GM18502 (cell line): ENCODE measurements around the gene DLST.

ENCODE experiments used
- ATAC-seq: cut with Tn5 transposase; IDR thresholded peaks from one replicate; pipeline ENCODE4 v1.9.1; 2021; ENCODE audit warnings: mild to moderate bottlenecking; ENCODE audit not compliant: unreplicated experiment, poor library complexity

Gene DLST

DNA sequence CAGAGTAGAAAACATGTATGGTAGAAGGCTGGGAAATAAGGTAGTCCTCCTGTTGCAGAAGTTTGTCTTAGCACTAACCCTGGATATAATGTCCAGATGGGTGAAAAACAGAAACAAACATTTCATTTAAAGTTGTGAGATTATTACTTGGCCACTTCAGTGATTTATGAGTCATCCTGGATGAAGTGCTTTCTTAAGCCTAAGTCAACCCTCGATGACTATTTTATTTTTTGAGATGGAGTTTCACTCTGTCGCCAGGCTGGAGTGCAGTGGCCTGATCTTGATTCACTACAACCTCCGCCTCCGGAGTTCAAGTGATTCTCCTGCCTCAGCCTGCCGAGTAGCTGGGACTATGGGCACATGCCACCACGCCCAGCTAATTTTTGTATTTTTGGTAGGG, 10.2 kb downstream of the DLST start:
- no peak for ATAC-seq

- no peak for ATAC-seq
These were observed 11.0 kb downstream of the DLST start for GRCh38 chr14:74892745-74893144.

GRCh38 chr14:74893614-74894091, 11.9 kb downstream of the DLST start:
- ATAC-seq, result no peak

- no peak for ATAC-seq
These were observed 14.7 kb downstream of the DLST start for GRCh38 chr14:74896400-74896799.

GRCh38 chr14:74897642-74898041, 15.9 kb downstream of the DLST start:
- no peak for ATAC-seq

DNA sequence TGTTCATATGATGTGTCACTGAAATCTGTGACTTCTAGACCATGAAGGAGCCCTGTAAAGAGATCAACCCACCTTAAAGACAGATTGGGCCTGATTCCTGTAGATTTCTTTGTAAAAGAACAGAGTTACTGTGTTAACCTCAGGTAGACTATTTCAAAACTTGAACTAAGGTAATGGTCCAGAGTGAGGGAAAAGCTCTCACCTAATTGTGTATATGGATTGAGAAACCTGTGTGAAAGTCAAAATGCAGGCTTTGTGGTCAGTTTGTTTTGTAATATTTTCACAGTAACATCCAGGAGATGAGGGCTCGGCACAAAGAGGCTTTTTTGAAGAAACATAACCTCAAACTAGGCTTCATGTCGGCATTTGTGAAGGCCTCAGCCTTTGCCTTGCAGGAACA, 16.4 kb downstream of the DLST start:
- ATAC-seq, result no peak

DNA sequence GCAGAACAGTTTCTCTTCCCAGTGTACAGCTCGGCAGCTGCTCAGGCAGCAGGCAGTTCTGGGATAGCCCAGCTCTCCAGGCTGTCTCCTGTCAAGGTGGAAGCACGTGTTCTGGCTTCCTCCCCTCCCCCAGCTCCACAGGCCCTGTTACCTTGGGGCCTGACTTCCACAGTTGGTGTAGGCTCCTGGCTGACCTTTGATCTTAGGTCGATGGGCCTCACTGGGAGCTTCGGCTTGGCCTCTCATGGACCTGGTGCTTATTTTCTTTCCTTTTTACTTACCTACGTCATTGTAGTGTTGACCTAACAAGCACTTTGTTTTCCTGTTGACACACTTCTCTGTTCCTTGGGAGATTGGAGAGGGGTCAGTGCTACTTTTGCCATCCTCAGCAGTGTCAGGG, 17.0 kb downstream of the DLST start:
- no peak for ATAC-seq

GRCh38 chr14:74902941-74903705, 21.4 kb downstream of the DLST start:
- no peak for ATAC-seq

DNA sequence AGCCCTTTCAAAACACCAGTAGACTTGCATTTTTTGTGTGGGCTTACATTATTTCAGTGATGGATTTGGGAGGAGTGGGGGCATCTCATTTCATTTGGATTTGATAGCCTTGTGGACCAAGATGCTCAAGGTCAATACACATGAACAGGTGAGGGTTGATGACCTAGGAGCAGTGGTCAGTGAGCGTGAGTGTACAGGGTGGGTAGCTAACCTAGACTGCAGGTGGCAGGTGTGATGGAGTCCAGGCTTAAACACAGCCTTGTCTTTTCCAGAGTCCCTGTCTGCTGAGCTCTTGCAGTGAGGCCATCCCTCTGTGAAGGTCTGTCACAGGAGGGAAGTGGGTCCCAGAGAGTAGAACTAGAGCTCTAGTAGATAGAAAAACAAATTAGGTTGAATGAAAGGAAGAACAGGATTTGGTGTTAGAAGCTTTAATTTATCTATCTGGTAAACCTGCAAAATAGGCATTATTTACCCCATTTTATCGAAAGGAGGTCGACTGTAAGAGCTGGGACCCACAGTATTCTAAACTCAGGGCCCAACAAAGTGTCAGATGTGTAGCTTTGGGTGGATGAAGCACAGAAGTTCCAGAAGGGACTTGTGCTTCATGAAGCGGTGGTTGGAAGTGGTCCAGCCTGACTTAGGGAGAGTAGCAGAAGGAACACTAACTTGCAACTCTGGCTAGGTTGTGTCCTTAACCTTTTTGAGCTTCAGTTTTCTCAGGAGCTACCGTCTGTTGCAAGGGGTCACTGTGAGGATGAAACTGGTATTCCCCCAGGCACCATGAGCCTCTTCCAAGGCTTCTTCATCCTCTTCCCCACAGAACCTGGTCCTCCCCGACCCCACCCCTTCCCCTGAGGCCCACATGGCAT, 23.2 kb downstream of the DLST start:
- ATAC-seq, result no peak

DNA sequence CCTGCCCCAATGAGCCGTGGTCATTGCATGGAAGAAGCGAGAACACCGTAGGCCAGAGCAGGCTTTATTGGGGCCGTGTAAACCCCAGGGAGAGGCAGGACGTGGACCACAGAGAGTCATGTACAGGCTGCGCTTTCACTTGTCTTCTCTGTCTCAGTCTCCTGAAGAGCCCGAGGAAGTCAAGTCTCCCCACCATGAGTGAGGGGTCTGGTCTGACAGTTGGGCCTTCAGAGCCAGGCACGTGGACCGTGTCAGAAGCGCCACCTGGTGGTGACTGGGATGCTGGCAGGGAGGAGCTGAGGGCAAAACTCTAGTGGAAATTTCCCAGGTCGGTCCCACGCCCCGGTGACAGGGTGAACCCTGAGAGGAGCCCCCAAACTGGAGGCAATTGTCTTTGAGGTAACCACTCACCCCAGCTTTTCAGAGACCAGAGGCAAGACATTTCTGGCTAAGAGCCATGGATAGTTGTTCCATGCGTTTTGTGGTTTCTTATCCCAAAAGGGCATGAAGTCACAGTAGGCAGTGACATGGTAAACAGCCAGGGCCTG, 24.0 kb downstream of the DLST start:
- no peak for ATAC-seq

DNA sequence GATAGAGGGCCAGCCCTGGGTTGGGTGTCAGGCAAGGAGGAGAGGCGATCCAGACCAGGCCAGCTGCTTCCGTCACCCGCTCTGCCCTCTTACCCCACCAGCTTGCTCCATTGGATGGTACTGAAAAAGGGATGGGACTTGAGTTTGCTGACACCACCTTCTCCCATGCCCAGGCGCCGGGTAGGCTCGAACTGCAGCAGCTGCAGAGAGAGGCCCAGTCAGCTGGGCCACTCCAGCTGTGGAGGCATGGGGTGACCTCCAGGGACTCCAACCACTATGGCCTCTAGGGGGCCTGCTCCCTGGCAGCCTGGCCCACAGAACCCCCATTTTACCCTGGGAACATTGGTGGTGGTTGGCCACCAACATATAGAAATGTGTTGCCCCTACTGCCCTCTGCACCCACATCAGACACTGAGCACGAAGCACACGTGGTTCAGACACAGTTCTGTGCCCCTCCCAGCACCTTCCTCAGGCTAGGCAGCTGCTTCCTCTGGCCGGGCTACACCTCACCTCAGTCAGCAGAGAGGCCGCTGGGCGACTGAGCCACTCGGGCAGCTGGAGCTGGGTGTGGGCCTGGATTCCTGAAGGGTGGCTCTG, 25.3 kb downstream of the DLST start:
- ATAC-seq, result no peak

DNA sequence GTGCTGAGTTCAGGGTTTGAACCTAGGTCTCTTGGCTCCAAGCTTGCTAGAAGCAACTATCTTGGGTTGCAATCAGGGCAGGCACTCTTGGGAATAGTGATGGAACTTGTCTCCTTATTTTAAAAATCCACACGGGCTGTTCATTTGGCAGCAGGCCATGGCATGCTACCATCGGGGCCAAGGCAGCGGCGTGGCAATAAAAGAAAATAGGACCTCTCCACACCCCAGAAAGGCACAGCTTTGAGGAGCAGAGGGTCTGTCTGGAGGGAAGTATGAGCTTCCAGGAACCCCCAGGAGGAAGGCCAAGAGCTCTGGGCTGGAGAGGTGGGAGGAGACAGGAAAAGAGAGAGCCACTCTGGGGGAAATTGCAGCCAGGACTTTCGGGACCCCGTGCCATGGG, 26.0 kb downstream of the DLST start:
- no peak for ATAC-seq

DNA sequence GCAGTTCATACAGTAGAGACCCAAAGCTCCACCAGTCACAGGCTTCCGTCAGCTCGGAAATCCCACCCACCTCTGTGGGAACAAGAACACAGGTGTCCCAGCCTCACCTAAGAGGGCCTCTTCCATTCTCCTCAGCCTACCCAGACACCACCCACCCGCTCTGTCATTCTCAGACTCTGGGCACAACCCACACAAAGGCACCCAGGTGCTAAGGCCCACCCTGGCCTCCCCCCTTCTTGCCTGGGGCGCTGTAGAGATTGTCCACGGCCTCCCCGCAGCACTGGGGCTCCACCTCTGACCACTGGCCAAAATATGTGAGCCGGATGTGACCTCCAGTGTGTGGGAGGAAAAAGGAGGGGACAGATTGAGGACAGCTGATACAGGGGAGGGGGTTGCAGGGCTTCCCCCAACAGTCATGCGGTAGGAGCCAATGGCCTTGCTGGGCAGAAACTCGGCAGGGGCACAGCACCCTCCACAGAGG, 27.2 kb downstream of the DLST start:
- no peak for ATAC-seq

DNA sequence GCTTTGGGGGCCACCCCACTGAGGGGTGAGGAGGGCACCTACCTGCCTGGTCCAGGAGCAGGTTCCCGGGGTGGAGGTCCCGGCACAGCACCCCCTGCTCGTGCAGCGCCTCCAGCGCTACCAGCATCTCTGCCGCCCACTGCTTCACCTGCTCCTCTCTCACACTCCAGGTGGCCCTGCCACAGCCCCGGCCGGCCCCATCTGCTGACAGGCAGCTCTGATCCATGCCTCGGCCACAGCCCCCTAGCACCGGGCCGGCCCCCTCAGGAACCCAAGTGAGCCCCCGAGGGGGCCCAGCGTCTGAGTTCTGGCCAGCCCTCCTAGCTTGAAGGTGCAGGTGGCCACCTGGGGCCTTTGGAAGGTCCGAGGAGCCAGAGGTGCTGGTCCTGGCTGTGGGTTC, 27.8 kb downstream of the DLST start:
- ATAC-seq, result no peak

- no peak for ATAC-seq
These were observed 28.2 kb downstream of the DLST start for GRCh38 chr14:74909911-74910310.

GRCh38 chr14:74910556-74910955, 28.8 kb downstream of the DLST start:
- ATAC-seq, result no peak

DNA sequence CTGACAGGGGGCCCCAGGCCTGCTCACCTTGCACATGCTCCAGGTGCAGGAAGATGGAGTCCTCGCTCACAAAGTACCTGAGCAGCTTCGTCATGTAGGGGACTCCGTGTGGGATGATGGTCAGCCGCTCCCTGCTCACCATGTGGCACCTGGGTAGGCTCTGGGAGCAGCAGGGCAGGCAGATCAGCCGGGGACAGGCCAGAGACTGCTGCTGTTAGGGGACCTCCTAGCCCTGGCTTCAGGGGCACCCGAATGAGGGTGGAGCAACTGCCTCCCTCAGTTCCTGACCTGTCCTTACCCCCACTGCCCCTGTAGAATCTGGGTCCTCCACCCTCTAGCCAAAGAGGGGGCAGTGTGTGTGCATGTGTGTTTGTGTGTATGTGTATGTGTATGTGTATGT, 29.5 kb downstream of the DLST start:
- no peak for ATAC-seq

GRCh38 chr14:74911704-74912103, 30.0 kb downstream of the DLST start:
- ATAC-seq, result no peak

DNA sequence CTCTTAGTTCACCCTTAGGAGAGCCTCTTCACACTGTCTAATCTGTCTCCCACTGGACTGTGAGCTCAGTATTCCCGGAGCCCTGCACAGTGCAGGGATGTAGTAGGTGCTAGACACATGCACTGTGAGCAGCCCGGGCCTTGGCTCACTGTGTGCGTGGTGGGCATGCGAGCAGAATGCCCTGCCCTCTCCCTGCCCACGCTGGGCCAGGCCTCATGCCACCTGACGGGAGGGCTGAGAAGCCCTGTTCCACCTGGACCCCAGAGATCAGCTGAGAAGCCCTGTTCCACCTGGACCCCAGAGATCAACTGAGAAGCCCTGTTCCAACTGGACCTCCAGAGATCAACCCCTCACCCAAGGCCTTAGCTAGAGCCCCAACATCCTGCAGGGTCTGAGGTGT, 30.4 kb downstream of the DLST start:
- no peak for ATAC-seq

DNA sequence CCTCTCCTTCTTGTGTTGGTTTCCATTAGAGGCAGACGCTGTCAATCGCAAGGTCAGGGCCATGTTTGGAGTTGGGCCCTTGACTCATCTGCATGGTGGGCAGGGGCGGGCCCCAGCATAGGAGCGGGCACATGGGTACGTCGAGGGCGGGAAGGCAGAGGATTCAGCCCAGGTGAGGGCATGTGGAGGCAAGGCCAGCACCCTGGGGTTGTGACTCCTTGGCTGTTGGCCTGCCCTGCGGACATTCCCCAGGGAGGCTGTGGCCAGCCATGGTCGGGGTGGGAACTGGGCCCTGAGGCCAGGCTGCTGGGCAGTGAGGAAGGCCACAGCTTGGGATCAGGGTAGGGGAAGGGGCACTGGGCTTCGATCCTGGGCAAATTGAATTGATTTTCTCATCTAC, 31.1 kb downstream of the DLST start:
- no peak for ATAC-seq
